SK-N-SH treated with all-trans-retinoic acid at 6 μM for 48 hours (cell line): ENCODE data around the gene C14orf119.

Experiments used
- ATAC-seq: fragments of 200-7000 bp; cut with Tn5 transposase; 3 replicates; pipeline ENCODE4 v1.9.1; 2020; ENCODE audit warnings: mild to moderate bottlenecking, moderate library complexity
- ARNTL ChIP-seq: fragments of 450-650 bp; formaldehyde crosslinking; IDR thresholded peaks from 2 replicates; pipeline ENCODE4 v1.5.0; 2020; ENCODE audit warnings: low read depth, mild to moderate bottlenecking, moderate library complexity, borderline replicate concordance
- BACH2 ChIP-seq: fragments of 250-450 bp; sonication (Bioruptor Pico); IDR thresholded peaks from 2 replicates; pipeline ENCODE4 v1.9.0; 2021; ENCODE audit warnings: mild to moderate bottlenecking, borderline replicate concordance
- CSDC2 ChIP-seq: fragments of 250-450 bp; sonication (Bioruptor Pico); IDR thresholded peaks from 2 replicates; pipeline ENCODE4 v1.5.0; 2020; ENCODE audit warnings: mild to moderate bottlenecking, moderate library complexity
- ESRRG ChIP-seq: fragments of 250-450 bp; sonication (Bioruptor Pico); IDR thresholded peaks from 2 replicates; pipeline ENCODE4 v1.6.1; 2021; ENCODE audit warnings: mild to moderate bottlenecking
- GLIS3 ChIP-seq: fragments of 250-450 bp; sonication (Bioruptor Pico); IDR thresholded peaks from 2 replicates; pipeline ENCODE4 v1.5.0; 2020; ENCODE audit warnings: mild to moderate bottlenecking, moderate library complexity
- ISL1 ChIP-seq: fragments of 250-450 bp; sonication (Bioruptor Pico); IDR thresholded peaks from 2 replicates; pipeline ENCODE4 v2.1.2; 2022; ENCODE audit warnings: mild to moderate bottlenecking, moderate library complexity
- OSR1 ChIP-seq: fragments of 250-450 bp; sonication (Bioruptor Pico); IDR thresholded peaks from 2 replicates; pipeline ENCODE4 v1.8.0; 2022; ENCODE audit warnings: moderate library complexity, mild to moderate bottlenecking, inconsistent platforms
- PPARA ChIP-seq: fragments of 250-450 bp; sonication (Bioruptor Pico); IDR thresholded peaks from 2 replicates; pipeline ENCODE4 v1.5.0; 2020; ENCODE audit warnings: mild to moderate bottlenecking, borderline replicate concordance
- RARB ChIP-seq: fragments of 250-450 bp; sonication (Bioruptor Pico); IDR thresholded peaks from 2 replicates; pipeline ENCODE4 v1.8.0; 2021; ENCODE audit warnings: mild to moderate bottlenecking, moderate library complexity
- SNAI2 ChIP-seq: fragments of 250-450 bp; sonication (Bioruptor Pico); IDR thresholded peaks from 2 replicates; pipeline ENCODE4 v1.5.0; 2020; ENCODE audit warnings: mild to moderate bottlenecking, moderate library complexity
- TOX ChIP-seq: fragments of 250-450 bp; sonication (Bioruptor Pico); IDR thresholded peaks from 2 replicates; pipeline ENCODE4 v1.8.0; 2021; ENCODE audit warnings: mild to moderate bottlenecking, moderate library complexity, borderline replicate concordance
- ZC3H10 ChIP-seq: fragments of 250-450 bp; sonication (Bioruptor Pico); IDR thresholded peaks from 2 replicates; pipeline ENCODE4 v1.5.1; 2021; ENCODE audit warnings: mild to moderate bottlenecking, moderate library complexity
- ZFP3 ChIP-seq: fragments of 250-450 bp; sonication (Bioruptor Pico); IDR thresholded peaks from 2 replicates; pipeline ENCODE4 v1.5.0; 2020; ENCODE audit warnings: mild to moderate bottlenecking, moderate library complexity
- ZFP30 ChIP-seq: fragments of 450-650 bp; formaldehyde crosslinking; IDR thresholded peaks from 2 replicates; pipeline ENCODE4 v1.5.0; 2022; ENCODE audit warnings: mild to moderate bottlenecking, moderate library complexity
- ZNF565 ChIP-seq: fragments of 450-650 bp; formaldehyde crosslinking; conservative IDR thresholded peaks from 2 replicates; pipeline ENCODE4 v1.5.0; 2020; ENCODE audit warnings: low read depth, mild to moderate bottlenecking, moderate library complexity
- ZNF70 ChIP-seq: fragments of 450-650 bp; formaldehyde crosslinking; IDR thresholded peaks from 2 replicates; pipeline ENCODE4 v1.5.0; 2020; ENCODE audit warnings: mild to moderate bottlenecking, moderate library complexity
- ZNF8 ChIP-seq: fragments of 450-650 bp; formaldehyde crosslinking; IDR thresholded peaks from 2 replicates; pipeline ENCODE4 v1.5.0; 2020; ENCODE audit warnings: mild to moderate bottlenecking, moderate library complexity
- TF ChIP-seq, protein P1 (sequence below): fragments of 250-450 bp; sonication (Bioruptor Pico); IDR thresholded peaks from 2 replicates; pipeline ENCODE4 v1.8.0; 2020; ENCODE audit warnings: mild to moderate bottlenecking, moderate library complexity, borderline replicate concordance
- TF ChIP-seq, protein P2 (sequence below): fragments of 250-450 bp; sonication (Bioruptor Pico); IDR thresholded peaks from 2 replicates; pipeline ENCODE4 v1.5.1; 2021; ENCODE audit warnings: mild to moderate bottlenecking, moderate library complexity
- TF ChIP-seq, protein P3 (sequence below): fragments of 250-450 bp; sonication (Bioruptor Pico); IDR thresholded peaks from 2 replicates; pipeline ENCODE4 v1.8.0; 2021; ENCODE audit warnings: low read depth, mild to moderate bottlenecking, moderate library complexity, borderline replicate concordance
- TF ChIP-seq, protein P4 (sequence below): fragments of 250-450 bp; sonication (Bioruptor Pico); IDR thresholded peaks from 2 replicates; pipeline ENCODE4 v1.5.0; 2020; ENCODE audit warnings: mild to moderate bottlenecking, moderate library complexity

The C14orf119 gene

DNA sequence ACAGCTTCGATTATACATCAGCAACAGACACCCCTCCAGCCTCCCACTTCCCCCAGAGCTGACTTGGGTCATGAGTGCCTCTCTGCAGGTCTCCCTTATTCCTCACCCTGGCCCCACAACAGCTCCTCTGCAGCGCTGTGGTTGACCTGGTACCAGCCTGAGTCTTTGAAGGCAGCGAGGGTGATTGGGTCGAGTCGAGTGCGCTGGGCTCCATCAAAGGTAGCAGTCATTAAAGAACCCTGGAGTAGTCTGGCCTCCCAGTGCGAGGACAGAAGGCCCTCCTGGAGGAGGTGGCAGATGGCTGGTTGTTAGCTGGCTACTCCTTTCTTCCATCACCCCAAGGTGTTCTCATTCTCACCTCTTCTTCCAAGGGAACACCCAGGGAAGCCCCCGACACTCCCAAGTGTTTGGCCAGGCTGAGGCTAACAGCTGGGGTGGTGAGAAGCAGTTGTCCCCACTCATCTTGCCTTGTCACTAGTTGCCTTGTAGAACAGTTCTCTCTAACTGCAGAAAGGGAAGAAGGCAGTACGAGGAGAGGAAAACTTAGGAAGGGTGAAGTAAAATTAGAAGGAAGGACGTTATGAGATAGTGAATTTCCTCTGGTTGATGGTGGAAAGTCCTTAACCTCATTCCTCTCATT lies 6.8 kb downstream of the C14orf119 start:
- no peak for ATAC-seq
- no peak for TF ChIP-seq ZFP3 (CRISPR knock-in tag)
- no peak for TF ChIP-seq ZC3H10
- TF ChIP-seq GLIS3 (CRISPR knock-in tag) = no peak
- TF ChIP-seq ESRRG (CRISPR knock-in tag) = no peak
- no peak for TF ChIP-seq OSR1 (CRISPR knock-in tag)
- TF ChIP-seq CSDC2 (CRISPR knock-in tag) = no peak
- no peak for TF ChIP-seq ZFP30
- TF ChIP-seq, protein P1, sequence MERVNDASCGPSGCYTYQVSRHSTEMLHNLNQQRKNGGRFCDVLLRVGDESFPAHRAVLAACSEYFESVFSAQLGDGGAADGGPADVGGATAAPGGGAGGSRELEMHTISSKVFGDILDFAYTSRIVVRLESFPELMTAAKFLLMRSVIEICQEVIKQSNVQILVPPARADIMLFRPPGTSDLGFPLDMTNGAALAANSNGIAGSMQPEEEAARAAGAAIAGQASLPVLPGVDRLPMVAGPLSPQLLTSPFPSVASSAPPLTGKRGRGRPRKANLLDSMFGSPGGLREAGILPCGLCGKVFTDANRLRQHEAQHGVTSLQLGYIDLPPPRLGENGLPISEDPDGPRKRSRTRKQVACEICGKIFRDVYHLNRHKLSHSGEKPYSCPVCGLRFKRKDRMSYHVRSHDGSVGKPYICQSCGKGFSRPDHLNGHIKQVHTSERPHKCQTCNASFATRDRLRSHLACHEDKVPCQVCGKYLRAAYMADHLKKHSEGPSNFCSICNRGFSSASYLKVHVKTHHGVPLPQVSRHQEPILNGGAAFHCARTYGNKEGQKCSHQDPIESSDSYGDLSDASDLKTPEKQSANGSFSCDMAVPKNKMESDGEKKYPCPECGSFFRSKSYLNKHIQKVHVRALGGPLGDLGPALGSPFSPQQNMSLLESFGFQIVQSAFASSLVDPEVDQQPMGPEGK = no peak
- TF ChIP-seq, protein P2, sequence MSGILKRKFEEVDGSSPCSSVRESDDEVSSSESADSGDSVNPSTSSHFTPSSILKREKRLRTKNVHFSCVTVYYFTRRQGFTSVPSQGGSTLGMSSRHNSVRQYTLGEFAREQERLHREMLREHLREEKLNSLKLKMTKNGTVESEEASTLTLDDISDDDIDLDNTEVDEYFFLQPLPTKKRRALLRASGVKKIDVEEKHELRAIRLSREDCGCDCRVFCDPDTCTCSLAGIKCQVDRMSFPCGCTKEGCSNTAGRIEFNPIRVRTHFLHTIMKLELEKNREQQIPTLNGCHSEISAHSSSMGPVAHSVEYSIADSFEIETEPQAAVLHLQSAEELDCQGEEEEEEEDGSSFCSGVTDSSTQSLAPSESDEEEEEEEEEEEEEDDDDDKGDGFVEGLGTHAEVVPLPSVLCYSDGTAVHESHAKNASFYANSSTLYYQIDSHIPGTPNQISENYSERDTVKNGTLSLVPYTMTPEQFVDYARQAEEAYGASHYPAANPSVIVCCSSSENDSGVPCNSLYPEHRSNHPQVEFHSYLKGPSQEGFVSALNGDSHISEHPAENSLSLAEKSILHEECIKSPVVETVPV (CRISPR knock-in tag) = no peak
- TF ChIP-seq, all 23 proteins: peak for 0

DNA sequence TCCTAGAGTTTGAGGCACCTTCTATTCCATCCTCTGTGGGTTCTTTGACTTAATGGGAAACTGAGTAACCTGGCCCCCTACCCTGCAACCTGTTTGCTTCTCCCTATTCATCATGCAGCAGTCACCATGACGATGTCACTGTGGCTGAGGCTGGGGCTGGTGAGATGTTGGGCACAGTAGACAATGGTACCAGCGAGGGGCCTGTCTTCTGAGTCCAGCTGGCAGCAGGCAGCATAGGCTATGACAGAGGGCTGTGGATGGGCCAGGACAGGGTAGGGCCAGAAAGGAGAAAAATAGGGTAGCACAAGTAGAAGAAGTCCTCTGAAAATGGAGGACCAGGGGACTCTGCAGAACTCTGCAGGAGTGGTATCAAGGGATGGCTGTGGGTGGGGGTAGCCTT lies 7.5 kb downstream of the C14orf119 start:
- no peak for ATAC-seq
- TF ChIP-seq ZFP30 = no peak
- no peak for TF ChIP-seq ARNTL
- TF ChIP-seq BACH2 = no peak
- TF ChIP-seq ZNF565 = no peak
- TF ChIP-seq SNAI2 (CRISPR knock-in tag) = no peak
- TF ChIP-seq GLIS3 (CRISPR knock-in tag) = no peak
- no peak for TF ChIP-seq RARB (CRISPR knock-in tag)
- no peak for TF ChIP-seq OSR1 (CRISPR knock-in tag)
- no peak for TF ChIP-seq ZFP3 (CRISPR knock-in tag)
- TF ChIP-seq ISL1 (CRISPR knock-in tag) = no peak
- TF ChIP-seq, protein P3, sequence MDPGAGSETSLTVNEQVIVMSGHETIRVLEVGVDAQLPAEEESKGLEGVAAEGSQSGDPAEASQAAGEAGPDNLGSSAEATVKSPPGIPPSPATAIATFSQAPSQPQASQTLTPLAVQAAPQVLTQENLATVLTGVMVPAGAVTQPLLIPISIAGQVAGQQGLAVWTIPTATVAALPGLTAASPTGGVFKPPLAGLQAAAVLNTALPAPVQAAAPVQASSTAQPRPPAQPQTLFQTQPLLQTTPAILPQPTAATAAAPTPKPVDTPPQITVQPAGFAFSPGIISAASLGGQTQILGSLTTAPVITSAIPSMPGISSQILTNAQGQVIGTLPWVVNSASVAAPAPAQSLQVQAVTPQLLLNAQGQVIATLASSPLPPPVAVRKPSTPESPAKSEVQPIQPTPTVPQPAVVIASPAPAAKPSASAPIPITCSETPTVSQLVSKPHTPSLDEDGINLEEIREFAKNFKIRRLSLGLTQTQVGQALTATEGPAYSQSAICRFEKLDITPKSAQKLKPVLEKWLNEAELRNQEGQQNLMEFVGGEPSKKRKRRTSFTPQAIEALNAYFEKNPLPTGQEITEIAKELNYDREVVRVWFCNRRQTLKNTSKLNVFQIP (CRISPR knock-in tag) = no peak
- TF ChIP-seq ESRRG (CRISPR knock-in tag) = no peak
- TF ChIP-seq, protein P4, sequence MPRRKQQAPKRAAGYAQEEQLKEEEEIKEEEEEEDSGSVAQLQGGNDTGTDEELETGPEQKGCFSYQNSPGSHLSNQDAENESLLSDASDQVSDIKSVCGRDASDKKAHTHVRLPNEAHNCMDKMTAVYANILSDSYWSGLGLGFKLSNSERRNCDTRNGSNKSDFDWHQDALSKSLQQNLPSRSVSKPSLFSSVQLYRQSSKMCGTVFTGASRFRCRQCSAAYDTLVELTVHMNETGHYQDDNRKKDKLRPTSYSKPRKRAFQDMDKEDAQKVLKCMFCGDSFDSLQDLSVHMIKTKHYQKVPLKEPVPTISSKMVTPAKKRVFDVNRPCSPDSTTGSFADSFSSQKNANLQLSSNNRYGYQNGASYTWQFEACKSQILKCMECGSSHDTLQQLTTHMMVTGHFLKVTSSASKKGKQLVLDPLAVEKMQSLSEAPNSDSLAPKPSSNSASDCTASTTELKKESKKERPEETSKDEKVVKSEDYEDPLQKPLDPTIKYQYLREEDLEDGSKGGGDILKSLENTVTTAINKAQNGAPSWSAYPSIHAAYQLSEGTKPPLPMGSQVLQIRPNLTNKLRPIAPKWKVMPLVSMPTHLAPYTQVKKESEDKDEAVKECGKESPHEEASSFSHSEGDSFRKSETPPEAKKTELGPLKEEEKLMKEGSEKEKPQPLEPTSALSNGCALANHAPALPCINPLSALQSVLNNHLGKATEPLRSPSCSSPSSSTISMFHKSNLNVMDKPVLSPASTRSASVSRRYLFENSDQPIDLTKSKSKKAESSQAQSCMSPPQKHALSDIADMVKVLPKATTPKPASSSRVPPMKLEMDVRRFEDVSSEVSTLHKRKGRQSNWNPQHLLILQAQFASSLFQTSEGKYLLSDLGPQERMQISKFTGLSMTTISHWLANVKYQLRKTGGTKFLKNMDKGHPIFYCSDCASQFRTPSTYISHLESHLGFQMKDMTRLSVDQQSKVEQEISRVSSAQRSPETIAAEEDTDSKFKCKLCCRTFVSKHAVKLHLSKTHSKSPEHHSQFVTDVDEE (CRISPR knock-in tag) = no peak

DNA sequence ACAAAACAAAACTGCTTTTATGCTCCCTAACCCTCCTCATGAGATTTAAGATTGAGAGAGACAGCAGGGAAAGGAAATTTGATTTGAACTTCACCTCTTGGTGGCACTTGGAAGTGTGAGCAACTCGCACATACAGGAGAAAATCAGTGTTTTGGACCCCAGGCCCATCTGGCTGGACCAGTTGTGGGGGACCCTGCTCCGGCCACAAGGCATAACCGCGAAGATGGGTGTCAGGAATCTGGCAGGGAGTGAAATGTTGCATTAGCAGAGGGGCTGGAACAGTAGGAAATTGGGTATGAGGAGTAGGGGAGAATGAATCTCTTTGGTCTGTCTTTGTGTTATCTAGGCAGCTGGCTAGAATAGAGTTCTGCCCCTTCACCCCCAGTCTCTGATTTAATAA lies 8.3 kb downstream of the C14orf119 start:
- no peak for ATAC-seq
- TF ChIP-seq OSR1 (CRISPR knock-in tag) = no peak
- no peak for TF ChIP-seq TOX
- TF ChIP-seq ZFP3 (CRISPR knock-in tag) = no peak
- no peak for TF ChIP-seq RARB (CRISPR knock-in tag)
- TF ChIP-seq, protein P2 (CRISPR knock-in tag) = no peak
- TF ChIP-seq ZNF8 (CRISPR knock-in tag) = no peak
- TF ChIP-seq PPARA (CRISPR knock-in tag) = no peak
- TF ChIP-seq, protein P4 (CRISPR knock-in tag) = no peak
- no peak for TF ChIP-seq ZC3H10
- TF ChIP-seq, protein P1 = no peak
- TF ChIP-seq, protein P3 (CRISPR knock-in tag) = no peak
- TF ChIP-seq GLIS3 (CRISPR knock-in tag) = no peak
- TF ChIP-seq ZFP30 = no peak
- TF ChIP-seq BACH2 = no peak
- no peak for TF ChIP-seq ISL1 (CRISPR knock-in tag)
- no peak for TF ChIP-seq ZNF70
